ENCODE results near the gene RAB39B.
"Not testable (repeated sequence)": the region's sequence is repeated elsewhere in the genome, so short reads cannot be mapped to it uniquely, and the experiment has no call there.

Gene RAB39B

GRCh38 chrX:155263854-155264628 is at the start of gene RAB39B:
Gene RAB39B (minus strand): TSS chrX:155264491. CDS start chrX:155264288, 203 bp downstream.
- DNase-seq (ENCODE audit: low spot score), result peak; percentile 59

GRCh38 chrX:155313766-155314165 is 49.5 kb upstream of the RAB39B start:
- DNase-seq (ENCODE audit: low spot score), result no peak

- no peak for DNase-seq (ENCODE audit: low spot score)
These were observed 29.5 kb upstream of the RAB39B start for GRCh38 chrX:155293771-155294170.

GRCh38 chrX:155279873-155280272 is 15.6 kb upstream of the RAB39B start:
- no peak for DNase-seq (ENCODE audit: low spot score)

GRCh38 chrX:155270969-155271368 is 6.7 kb upstream of the RAB39B start:
- no peak for DNase-seq (ENCODE audit: low spot score)

GRCh38 chrX:155267995-155268394 is 3.7 kb upstream of the RAB39B start:
- DNase-seq (ENCODE audit: low spot score), result not testable (repeated sequence)

GRCh38 chrX:155266439-155266838 is 2.1 kb upstream of the RAB39B start:
- DNase-seq (ENCODE audit: low spot score), result no peak

- DNase-seq (ENCODE audit: low spot score), result peak; percentile 21
These were observed 1.1 kb downstream of the RAB39B start for GRCh38 chrX:155262970-155263754.

GRCh38 chrX:155259752-155260151 is 4.5 kb downstream of the RAB39B start:
- no peak for DNase-seq (ENCODE audit: low spot score)

GRCh38 chrX:155251391-155251790 is 12.9 kb downstream of the RAB39B start:
- no peak for DNase-seq (ENCODE audit: low spot score)

GRCh38 chrX:155247497-155247896 is 16.8 kb downstream of the RAB39B start:
- DNase-seq (ENCODE audit: low spot score), result no peak

GRCh38 chrX:155246748-155247147 is 17.5 kb downstream of the RAB39B start:
- DNase-seq (ENCODE audit: low spot score), result no peak

- no peak for DNase-seq (ENCODE audit: low spot score)
These were observed 22.0 kb downstream of the RAB39B start for GRCh38 chrX:155242300-155242699.

- DNase-seq (ENCODE audit: low spot score), result no peak
These were observed 26.6 kb downstream of the RAB39B start for GRCh38 chrX:155237719-155238118.

GRCh38 chrX:155235891-155236290 is 28.4 kb downstream of the RAB39B start:
- DNase-seq (ENCODE audit: low spot score), result no peak

- no peak for DNase-seq (ENCODE audit: low spot score)
These were observed 33.1 kb downstream of the RAB39B start for GRCh38 chrX:155231163-155231562.

GRCh38 chrX:155225774-155226173 is 38.5 kb downstream of the RAB39B start:
- DNase-seq (ENCODE audit: low spot score), result no peak

GRCh38 chrX:155223746-155224145 is 40.5 kb downstream of the RAB39B start:
- DNase-seq (ENCODE audit: low spot score), result not testable (repeated sequence)

GRCh38 chrX:155221351-155221750 is 42.9 kb downstream of the RAB39B start:
- no peak for DNase-seq (ENCODE audit: low spot score)

- no peak for DNase-seq (ENCODE audit: low spot score)
These were observed 45.5 kb downstream of the RAB39B start for GRCh38 chrX:155218777-155219176.

GRCh38 chrX:155216940-155217440 is 47.3 kb downstream of the RAB39B start:
- no peak for DNase-seq (ENCODE audit: low spot score)

- peak; percentile 87 for DNase-seq (ENCODE audit: low spot score)
These were observed 47.9 kb downstream of the RAB39B start, which contains the start of gene VBP1 for GRCh38 chrX:155216179-155216939. Gene VBP1 (plus strand): TSS chrX:155216460. CDS start chrX:155216483, 23 bp downstream.
